Hypothalamus (tissue), 51 donors: Measurements from ENCODE around the gene HELQ.
A peak's percentile ranks its signal among the peaks of the same experiment; 100 is the strongest.
"Not testable (repeated sequence)": the region's sequence is repeated elsewhere in the genome, so short reads cannot be mapped to it uniquely, and the experiment has no call there.

Experiments used
- DNase-seq, 51 donors: peaks; one replicate each; lab custom pipeline; 2025; lab: John Stamatoyannopoulos, UW

HELQ gene

GRCh38 chr4:83455281-83456183, at the start of gene HELQ, which contains the start of gene MRPS18C:
Gene HELQ (minus strand): TSS chr4:83455823. CDS start chr4:83455693, 130 bp downstream.
Gene MRPS18C (plus strand): TSS chr4:83456058. CDS start chr4:83456078, 20 bp downstream.
- peak; percentile 58 to 98 (median 91) for DNase-seq

GRCh38 chr4:83504996-83505395, 49.4 kb upstream of the HELQ start:
- DNase-seq, result no peak

GRCh38 chr4:83504503-83504902, 48.9 kb upstream of the HELQ start:
- DNase-seq, result no peak

- no peak for DNase-seq
Observed at GRCh38 chr4:83503974-83504373, 48.4 kb upstream of the HELQ start.

- not testable (repeated sequence) for DNase-seq
Observed at GRCh38 chr4:83501671-83502070, 46.0 kb upstream of the HELQ start.

GRCh38 chr4:83498187-83498586, 42.6 kb upstream of the HELQ start:
- DNase-seq, result no peak

GRCh38 chr4:83496085-83496917, 40.7 kb upstream of the HELQ start:
- DNase-seq, result not testable (repeated sequence)

- DNase-seq, result no peak
Observed at GRCh38 chr4:83490876-83491450, 35.3 kb upstream of the HELQ start.

- no peak for DNase-seq
Observed at GRCh38 chr4:83489711-83490326, 34.2 kb upstream of the HELQ start.

GRCh38 chr4:83486457-83487129, 31.0 kb upstream of the HELQ start:
- DNase-seq, result no peak

GRCh38 chr4:83484500-83485461, 29.2 kb upstream of the HELQ start, which contains the start of gene ABRAXAS1:
Gene ABRAXAS1 (minus strand): TSS chr4:83485100. CDS start chr4:83485072, 28 bp downstream.
- peak; percentile 56 to 97 (median 90) for DNase-seq

GRCh38 chr4:83473966-83474365, 18.3 kb upstream of the HELQ start:
- no peak for DNase-seq

- DNase-seq, result no peak
Observed at GRCh38 chr4:83473423-83473822, 17.8 kb upstream of the HELQ start.

- no peak for DNase-seq
Observed at GRCh38 chr4:83456184-83456501, 520 bp upstream of the HELQ start.

GRCh38 chr4:83454686-83455085, 937 bp downstream of the HELQ start:
- DNase-seq, result no peak

- peak in 1 of 51 donors; percentile 2 for DNase-seq
Observed at GRCh38 chr4:83449009-83449408, 6.6 kb downstream of the HELQ start.

GRCh38 chr4:83440899-83441298, 14.7 kb downstream of the HELQ start:
- DNase-seq, result no peak

- no peak for DNase-seq
Observed at GRCh38 chr4:83440148-83440814, 15.3 kb downstream of the HELQ start.
